Bronchial epithelial cell (primary cell): ENCODE measurements around the gene NTRK2. TPM values are rescaled to one million over a fixed set of nuclear protein-coding genes. Genes with fewer than 3 reads are reported as not detected.
A peak's percentile ranks its signal among the peaks of the same experiment; 100 is the strongest.

Experiments used
- DNase-seq: peaks from one replicate; pipeline ENCODE4 v3.0.0-alpha.2; 2010; ENCODE audit warnings: low read depth
- FAIRE-seq: peaks from 2 replicates; lab custom pipeline; 2011; peaks lifted over from hg19 to GRCh38; lab: Jason Lieb, UNC
- H3K27me3 ChIP-seq: 2 replicates; pipeline ENCODE4 v1.5.1; 2011; ENCODE audit warnings: low read length; ENCODE audit not compliant: control insufficient read depth, insufficient read depth
- H3K36me3 ChIP-seq: 2 replicates; pipeline ENCODE4 v1.5.1; 2011; ENCODE audit warnings: low read length; ENCODE audit not compliant: control insufficient read depth, insufficient read depth
- H3K4me3 ChIP-seq: 2 replicates; pipeline ENCODE4 v1.5.1; 2011; ENCODE audit warnings: mild to moderate bottlenecking, low read depth, low read length, control low read depth
- total RNA-seq: library from RNA; depleted of rRNA; stranded (reverse); fragments of >200 nt; gene quantifications from 2 replicates; pipeline ENCODE4 v1.2.1, GENCODE V29; 2014
- TF ChIP-seq, protein P1 (sequence below): IDR thresholded peaks from 2 replicates; pipeline ENCODE4 v1.5.1; 2011; ENCODE audit warnings: mild to moderate bottlenecking, moderate library complexity, low read length, control low read depth, inconsistent platforms; ENCODE audit not compliant: insufficient read depth, severe bottlenecking

NTRK2 gene
- total RNA-seq, 1 donor from 2014 or later = not detected

DNA sequence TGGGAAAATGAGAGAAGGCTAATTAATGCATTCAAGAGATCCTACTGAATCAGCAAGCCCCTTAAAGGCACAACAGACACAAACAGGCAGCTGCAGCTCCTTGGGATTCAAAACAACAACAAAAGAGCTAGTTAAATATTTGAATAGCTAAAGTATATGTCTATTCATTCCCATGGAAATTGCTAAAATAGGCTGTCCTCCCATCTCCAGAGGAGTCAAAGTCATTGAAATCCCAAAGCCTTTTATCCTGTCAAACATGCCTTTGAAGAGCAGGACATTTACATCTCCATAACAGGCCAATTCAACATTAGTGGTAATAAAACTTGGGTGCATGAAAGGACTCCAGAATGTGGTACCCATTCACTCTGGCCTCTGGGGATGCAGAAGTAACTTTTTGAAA, 177.4 kb downstream of the NTRK2 start:
- DNase-seq = no peak
- no peaks in the 10 kb centered on the region for H3K36me3 ChIP-seq
- no peak overlapping the region for H3K4me3 ChIP-seq
- FAIRE-seq = no peak
- peaks cover 3% of the 10 kb centered on the region for H3K27me3 ChIP-seq
- TF ChIP-seq, protein P1, sequence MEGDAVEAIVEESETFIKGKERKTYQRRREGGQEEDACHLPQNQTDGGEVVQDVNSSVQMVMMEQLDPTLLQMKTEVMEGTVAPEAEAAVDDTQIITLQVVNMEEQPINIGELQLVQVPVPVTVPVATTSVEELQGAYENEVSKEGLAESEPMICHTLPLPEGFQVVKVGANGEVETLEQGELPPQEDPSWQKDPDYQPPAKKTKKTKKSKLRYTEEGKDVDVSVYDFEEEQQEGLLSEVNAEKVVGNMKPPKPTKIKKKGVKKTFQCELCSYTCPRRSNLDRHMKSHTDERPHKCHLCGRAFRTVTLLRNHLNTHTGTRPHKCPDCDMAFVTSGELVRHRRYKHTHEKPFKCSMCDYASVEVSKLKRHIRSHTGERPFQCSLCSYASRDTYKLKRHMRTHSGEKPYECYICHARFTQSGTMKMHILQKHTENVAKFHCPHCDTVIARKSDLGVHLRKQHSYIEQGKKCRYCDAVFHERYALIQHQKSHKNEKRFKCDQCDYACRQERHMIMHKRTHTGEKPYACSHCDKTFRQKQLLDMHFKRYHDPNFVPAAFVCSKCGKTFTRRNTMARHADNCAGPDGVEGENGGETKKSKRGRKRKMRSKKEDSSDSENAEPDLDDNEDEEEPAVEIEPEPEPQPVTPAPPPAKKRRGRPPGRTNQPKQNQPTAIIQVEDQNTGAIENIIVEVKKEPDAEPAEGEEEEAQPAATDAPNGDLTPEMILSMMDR = no peak

DNA sequence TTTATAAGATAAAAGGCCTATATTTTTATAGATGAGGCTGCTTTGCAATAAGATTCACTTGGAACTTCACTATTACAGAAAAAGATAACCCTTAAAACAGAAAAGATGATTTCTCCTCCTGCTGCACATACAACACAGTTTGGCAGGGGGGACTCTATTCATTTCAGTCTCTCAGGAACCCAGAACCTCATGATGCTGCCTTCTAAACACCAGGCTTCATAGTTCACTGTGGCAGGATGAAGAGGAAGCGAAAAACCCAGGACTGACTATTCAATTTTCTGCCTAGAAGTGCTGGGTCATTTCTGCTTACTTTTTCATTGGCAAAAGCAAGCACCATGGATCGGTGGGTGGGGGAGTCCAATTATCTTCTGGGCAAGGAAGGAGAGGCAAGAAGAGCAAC, 179.5 kb downstream of the NTRK2 start:
- no peak overlapping the region for H3K4me3 ChIP-seq
- TF ChIP-seq, protein P1 = no peak
- no peaks in the 10 kb centered on the region for H3K36me3 ChIP-seq
- FAIRE-seq (no peak), DNase-seq (no peak)
- no peaks in the 10 kb centered on the region for H3K27me3 ChIP-seq

DNA sequence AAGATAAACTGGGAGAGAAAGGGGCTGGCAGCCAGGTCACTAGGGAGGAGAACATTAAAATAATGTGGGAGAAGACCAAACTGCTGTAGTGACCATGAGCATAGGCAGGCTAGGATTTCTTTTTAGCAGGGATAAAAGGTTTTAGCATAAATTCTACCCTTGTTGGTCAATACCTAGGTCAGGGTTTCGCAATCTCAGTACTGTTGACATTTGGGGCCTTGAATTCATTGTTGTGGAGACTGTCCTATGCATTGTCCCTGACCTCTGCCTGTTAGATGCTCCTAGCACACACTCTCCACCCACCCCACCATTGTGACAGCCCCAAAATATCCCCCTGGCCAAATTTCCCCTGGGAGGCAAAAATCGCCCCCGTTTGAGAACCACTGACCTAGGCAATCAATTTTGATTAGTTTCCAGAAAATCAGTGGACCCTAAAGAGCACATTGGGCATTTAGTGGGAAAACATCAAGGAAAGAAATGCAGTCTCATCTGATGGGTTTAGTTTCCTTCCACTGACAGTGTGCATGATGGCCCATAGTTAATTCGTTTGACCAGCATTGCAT, 181.4 kb downstream of the NTRK2 start:
- Histone ChIP-seq H3K27me3 (no peaks in the 10 kb centered on the region), H3K36me3 (no peaks in the 10 kb centered on the region), H3K4me3 (no peak overlapping the region)
- TF ChIP-seq, protein P1 = no peak
- FAIRE-seq = no peak
- DNase-seq = no peak

DNA sequence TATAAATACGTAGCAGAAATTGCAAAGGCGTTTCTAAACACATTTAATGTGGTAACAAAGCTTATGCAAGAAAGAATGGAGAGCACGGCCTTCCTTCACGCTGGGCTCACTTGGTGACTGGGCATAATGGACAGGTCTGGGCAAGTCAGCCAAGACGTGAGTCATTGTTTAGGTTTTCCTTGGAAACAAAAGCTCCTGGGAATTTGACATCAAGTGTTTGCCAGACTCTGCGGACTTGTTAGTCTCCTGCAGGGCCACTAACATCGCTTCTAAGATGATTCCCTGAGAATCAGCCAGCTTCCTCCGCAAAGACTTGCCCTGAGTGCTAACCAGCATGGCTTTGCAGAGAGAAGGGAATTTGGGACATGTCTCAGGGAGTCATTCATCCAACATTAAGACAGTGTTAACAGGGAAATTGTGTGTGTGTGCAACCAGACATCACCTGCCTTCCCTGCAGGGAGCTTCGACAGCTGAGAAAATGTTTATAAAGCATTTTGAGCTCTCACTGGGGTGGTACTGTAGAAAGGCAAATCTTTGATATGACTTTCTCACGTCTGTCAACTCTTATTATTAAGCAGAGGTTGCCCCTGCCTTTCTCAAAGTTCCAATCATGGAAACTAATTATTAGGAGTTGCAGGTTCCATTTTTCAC, 182.5 kb downstream of the NTRK2 start:
- FAIRE-seq = no peak
- H3K27me3 ChIP-seq = no peaks in the 10 kb centered on the region
- DNase-seq = peak; percentile 99
- H3K4me3 ChIP-seq = no peak overlapping the region
- H3K36me3 ChIP-seq = no peaks in the 10 kb centered on the region
- TF ChIP-seq, protein P1 = no peak

DNA sequence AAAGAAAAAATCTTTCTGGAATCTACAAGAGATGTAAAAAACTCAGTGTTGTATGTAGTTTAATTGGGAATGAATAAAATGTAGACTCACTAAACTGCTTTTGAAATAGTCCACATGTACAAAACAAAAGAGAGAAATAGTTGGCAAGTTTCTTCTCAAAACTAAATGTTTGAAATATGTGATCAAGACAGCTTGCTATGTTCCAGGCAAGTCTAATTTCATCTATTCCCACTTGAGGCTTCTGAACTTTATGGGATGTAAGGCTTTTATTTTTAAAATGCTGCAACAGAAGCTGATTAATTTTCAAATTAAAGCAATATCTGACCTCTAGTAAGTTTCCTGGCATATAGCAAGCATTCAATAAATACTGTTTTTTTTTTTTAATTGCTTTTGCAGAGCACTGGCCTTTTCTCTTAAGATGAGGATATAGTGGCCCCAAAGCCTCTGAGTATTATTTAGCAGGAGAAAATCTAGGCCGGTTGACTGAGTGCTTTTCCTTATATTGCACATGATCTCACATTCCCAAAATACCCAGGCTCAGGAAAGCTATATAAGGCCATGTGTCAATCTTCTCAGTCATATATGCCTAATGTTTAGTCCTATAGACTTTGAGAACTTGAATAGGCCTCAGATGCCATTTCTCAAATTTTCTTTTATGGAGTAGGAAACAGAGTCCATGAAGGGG, 183.2 kb downstream of the NTRK2 start:
- FAIRE-seq = no peak
- TF ChIP-seq, protein P1 = no peak

More for the DNA sequence above, 183.2 kb downstream of the NTRK2 start:
- no peaks in the 10 kb centered on the region for H3K27me3 ChIP-seq
- H3K36me3 ChIP-seq = no peaks in the 10 kb centered on the region
- H3K4me3 ChIP-seq = no peak overlapping the region
- no peak for DNase-seq
